Tibial nerve (tissue), 4 donors: ENCODE data around the gene CHTF18.

Experiments used
- EP300 ChIP-seq, 2 donors: sonication (generic); formaldehyde crosslinking; IDR thresholded peaks; one replicate each; pipeline ENCODE4 v1.6.1; 2017; ENCODE audit warnings: antibody characterized with exemption in 2 of 2, mild to moderate bottlenecking in 1 of 2
- POLR2A ChIP-seq, 2 donors: fragments of 450-650 bp; IDR thresholded peaks; one replicate each; pipeline ENCODE4 v1.6.1; 2017; ENCODE audit warnings: antibody characterized with exemption in 2 of 2, mild to moderate bottlenecking in 2 of 2, moderate library complexity in 2 of 2
- TF ChIP-seq, protein P1 (sequence below), 5 experiments: fragments of 200-600 bp in 3 of 5; fragments of 450-650 bp in 2 of 5; sonication (generic) in 3 of 5; IDR thresholded peaks; one replicate each; pipeline ENCODE4 v1.5.1; 2016 to 2019; ENCODE audit warnings: antibody characterized with exemption in 5 of 5, mild to moderate bottlenecking in 3 of 5, moderate library complexity in 2 of 5

GRCh38 chr16:793414-793813 is 5.0 kb downstream of the CHTF18 start:
- TF ChIP-seq POLR2A (IDR thresholded peaks at IDR 0.05) (no peak), EP300 (IDR thresholded peaks at IDR 0.05) (no peak)
- TF ChIP-seq, protein P1, sequence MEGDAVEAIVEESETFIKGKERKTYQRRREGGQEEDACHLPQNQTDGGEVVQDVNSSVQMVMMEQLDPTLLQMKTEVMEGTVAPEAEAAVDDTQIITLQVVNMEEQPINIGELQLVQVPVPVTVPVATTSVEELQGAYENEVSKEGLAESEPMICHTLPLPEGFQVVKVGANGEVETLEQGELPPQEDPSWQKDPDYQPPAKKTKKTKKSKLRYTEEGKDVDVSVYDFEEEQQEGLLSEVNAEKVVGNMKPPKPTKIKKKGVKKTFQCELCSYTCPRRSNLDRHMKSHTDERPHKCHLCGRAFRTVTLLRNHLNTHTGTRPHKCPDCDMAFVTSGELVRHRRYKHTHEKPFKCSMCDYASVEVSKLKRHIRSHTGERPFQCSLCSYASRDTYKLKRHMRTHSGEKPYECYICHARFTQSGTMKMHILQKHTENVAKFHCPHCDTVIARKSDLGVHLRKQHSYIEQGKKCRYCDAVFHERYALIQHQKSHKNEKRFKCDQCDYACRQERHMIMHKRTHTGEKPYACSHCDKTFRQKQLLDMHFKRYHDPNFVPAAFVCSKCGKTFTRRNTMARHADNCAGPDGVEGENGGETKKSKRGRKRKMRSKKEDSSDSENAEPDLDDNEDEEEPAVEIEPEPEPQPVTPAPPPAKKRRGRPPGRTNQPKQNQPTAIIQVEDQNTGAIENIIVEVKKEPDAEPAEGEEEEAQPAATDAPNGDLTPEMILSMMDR (IDR thresholded peaks at IDR 0.05): no peak
